ENCODE data around the gene SLC13A1. TPM values are rescaled to one million over a fixed set of nuclear protein-coding genes. Genes with fewer than 3 reads are reported as not detected.
A peak's percentile ranks its signal among the peaks of the same experiment; 100 is the strongest.

SLC13A1 gene
- total RNA-seq, 6 donors from 2014 or later = not detected

GRCh38 chr7:123154231-123154860 is 45.4 kb downstream of the SLC13A1 start:
- Histone ChIP-seq H3K9me3 (no peaks in the 10 kb centered on the region), H3K36me3 (no peaks in the 10 kb centered on the region), H3K27me3 (no peaks in the 10 kb centered on the region), H3K27ac (no peak overlapping the region), H3K4me3 (no peak overlapping the region), H3K4me1 (no peaks in the 10 kb centered on the region)
- DNase-seq = peak in 1 of 2 donors; percentile 73
- TF ChIP-seq POLR2AphosphoS5 (IDR thresholded peaks at IDR 0.05) (no peak), CTCF (IDR thresholded peaks at IDR 0.05) (peak; percentile 47 to 81 (median 69))
- ATAC-seq (ENCODE audit: low FRiP score in 2 of 2) = peak; percentile 67 to 90
- 4% methylated on average over 3 of the region's 3 CpGs for WGBS, 2 donors

GRCh38 chr7:123151443-123151842 is 48.3 kb downstream of the SLC13A1 start:
- H3K9me3 ChIP-seq = no peaks in the 10 kb centered on the region
- WGBS, 2 donors = 85 to 88% methylated on average over 3 of the region's 3 CpGs
- DNase-seq = no peak
- H3K4me1 ChIP-seq = no peaks in the 10 kb centered on the region
- H3K36me3 ChIP-seq = no peaks in the 10 kb centered on the region
- ATAC-seq (ENCODE audit: low FRiP score in 2 of 2) = no peak
- no peak overlapping the region for H3K4me3 ChIP-seq
- no peaks in the 10 kb centered on the region for H3K27me3 ChIP-seq
- no peak overlapping the region for H3K27ac ChIP-seq
- no peak for TF ChIP-seq EP300 (IDR thresholded peaks at IDR 0.05)
- TF ChIP-seq CTCF (IDR thresholded peaks at IDR 0.05) = no peak
- TF ChIP-seq POLR2AphosphoS5 (IDR thresholded peaks at IDR 0.05) = no peak
- no peak for TF ChIP-seq POLR2A (IDR thresholded peaks at IDR 0.05)

GRCh38 chr7:123148813-123149212 is 51.0 kb downstream of the SLC13A1 start:
- no peaks in the 10 kb centered on the region for H3K4me1 ChIP-seq
- H3K36me3 ChIP-seq = no peaks in the 10 kb centered on the region
- H3K27ac ChIP-seq = no peak overlapping the region
- no peaks in the 10 kb centered on the region for H3K27me3 ChIP-seq
- H3K9me3 ChIP-seq = no peaks in the 10 kb centered on the region
- TF ChIP-seq CTCF (IDR thresholded peaks at IDR 0.05) (peak in 1 of 6 experiments; percentile 8), EP300 (IDR thresholded peaks at IDR 0.05) (no peak)
- H3K4me3 ChIP-seq = no peak overlapping the region
- WGBS, 2 donors = 67 to 83% methylated on average over 1 of the region's 1 CpG
- ATAC-seq (ENCODE audit: low FRiP score in 2 of 2) (no peak), DNase-seq (no peak)

GRCh38 chr7:123143252-123144006 is 56.3 kb downstream of the SLC13A1 start:
- Histone ChIP-seq H3K9me3 (no peaks in the 10 kb centered on the region), H3K4me3 (no peak overlapping the region), H3K4me1 (no peaks in the 10 kb centered on the region), H3K36me3 (no peaks in the 10 kb centered on the region), H3K27me3 (no peaks in the 10 kb centered on the region), H3K27ac (no peak overlapping the region)
- DNase-seq (no peak), ATAC-seq (ENCODE audit: low FRiP score in 2 of 2) (no peak)
- TF ChIP-seq POLR2A (IDR thresholded peaks at IDR 0.05) (no peak), POLR2AphosphoS5 (IDR thresholded peaks at IDR 0.05) (no peak), CTCF (IDR thresholded peaks at IDR 0.05) (no peak), EP300 (IDR thresholded peaks at IDR 0.05) (no peak)
- 61% methylated on average over 3 of the region's 3 CpGs for WGBS, 2 donors

GRCh38 chr7:123140561-123140960 is 59.2 kb downstream of the SLC13A1 start:
- Histone ChIP-seq H3K27me3 (no peaks in the 10 kb centered on the region), H3K9me3 (no peaks in the 10 kb centered on the region), H3K36me3 (no peaks in the 10 kb centered on the region), H3K27ac (no peak overlapping the region), H3K4me3 (no peak overlapping the region), H3K4me1 (no peaks in the 10 kb centered on the region)
- TF ChIP-seq POLR2AphosphoS5 (IDR thresholded peaks at IDR 0.05) (no peak), POLR2A (IDR thresholded peaks at IDR 0.05) (no peak), EP300 (IDR thresholded peaks at IDR 0.05) (no peak), CTCF (IDR thresholded peaks at IDR 0.05) (no peak)
- DNase-seq = no peak
- ATAC-seq (ENCODE audit: low FRiP score in 2 of 2) = no peak
